ENCODE measurements around the gene PNLIPRP3. TPM values are rescaled to one million over a fixed set of nuclear protein-coding genes. Genes with fewer than 3 reads are reported as not detected.
"Not testable (repeated sequence)": the region's sequence is repeated elsewhere in the genome, so short reads cannot be mapped to it uniquely, and the experiment has no call there.

The PNLIPRP3 gene
- not detected in 2 replicates for total RNA-seq

DNA sequence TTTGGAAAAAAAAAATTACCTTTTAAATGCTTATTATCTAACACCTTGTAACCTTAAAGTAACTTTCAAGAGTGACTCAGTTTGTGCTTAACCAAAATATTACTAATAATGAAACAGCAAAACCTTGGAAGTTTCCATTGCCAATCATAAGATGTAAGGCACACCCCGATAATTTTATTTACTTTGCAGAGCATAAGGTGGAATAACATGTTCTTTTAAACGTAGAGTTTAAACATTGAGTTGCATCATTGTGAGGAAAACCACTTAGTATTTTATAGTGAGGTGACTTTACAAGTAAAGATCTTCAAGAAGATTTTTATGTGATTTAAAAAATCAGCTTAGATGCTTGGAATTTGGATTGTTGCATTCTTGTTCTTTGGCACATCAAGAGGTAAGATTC is at the start of gene PNLIPRP3:
Gene PNLIPRP3, plus strand, starts transcription at position 177 of the 400 bp plus-strand sequence. Its CDS starts 166 bp downstream, at position 343.
- intact Hi-C loops (cut with micrococcal nuclease), result no loop called here

DNA sequence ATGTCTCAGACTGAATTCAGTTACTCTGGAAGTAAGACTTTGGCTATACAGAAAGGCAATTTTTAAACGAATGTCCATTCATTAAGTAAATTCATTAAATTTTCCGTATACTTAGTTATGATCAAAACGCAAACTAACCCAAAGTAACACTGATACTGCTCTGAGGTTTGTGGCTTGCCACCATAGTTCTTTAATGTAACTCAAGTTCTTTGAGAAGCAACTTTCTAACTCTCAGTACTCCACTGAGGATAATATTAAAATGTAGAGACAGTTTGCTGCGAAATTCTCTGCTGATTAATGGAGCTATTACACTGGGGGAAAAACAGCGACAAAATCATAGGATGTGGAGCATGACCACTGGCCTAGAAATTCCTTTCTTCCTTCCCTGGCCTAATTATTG is 45.4 kb upstream of the PNLIPRP3 start:
- intact Hi-C loops (cut with micrococcal nuclease), result no loop called here

DNA sequence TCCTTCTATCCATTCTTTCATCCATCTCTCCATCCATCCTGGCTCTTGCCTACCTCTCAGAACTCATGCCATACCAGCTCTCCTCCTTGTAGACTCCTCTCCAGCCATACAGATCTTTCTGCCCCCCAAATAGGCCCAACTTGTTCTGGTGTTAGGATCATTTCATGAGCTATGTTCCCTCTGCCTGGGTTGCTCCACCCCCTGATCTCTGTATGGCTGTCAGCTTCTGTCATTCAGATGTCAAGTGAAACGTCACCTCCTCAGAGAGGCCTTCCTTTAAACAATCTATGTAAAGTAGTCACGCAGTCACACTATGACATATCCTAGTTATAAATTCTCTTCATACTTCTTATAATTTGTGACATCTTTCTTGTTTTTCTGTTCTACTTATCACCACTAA is 42.3 kb upstream of the PNLIPRP3 start:
- intact Hi-C loops (cut with micrococcal nuclease), result no loop called here

DNA sequence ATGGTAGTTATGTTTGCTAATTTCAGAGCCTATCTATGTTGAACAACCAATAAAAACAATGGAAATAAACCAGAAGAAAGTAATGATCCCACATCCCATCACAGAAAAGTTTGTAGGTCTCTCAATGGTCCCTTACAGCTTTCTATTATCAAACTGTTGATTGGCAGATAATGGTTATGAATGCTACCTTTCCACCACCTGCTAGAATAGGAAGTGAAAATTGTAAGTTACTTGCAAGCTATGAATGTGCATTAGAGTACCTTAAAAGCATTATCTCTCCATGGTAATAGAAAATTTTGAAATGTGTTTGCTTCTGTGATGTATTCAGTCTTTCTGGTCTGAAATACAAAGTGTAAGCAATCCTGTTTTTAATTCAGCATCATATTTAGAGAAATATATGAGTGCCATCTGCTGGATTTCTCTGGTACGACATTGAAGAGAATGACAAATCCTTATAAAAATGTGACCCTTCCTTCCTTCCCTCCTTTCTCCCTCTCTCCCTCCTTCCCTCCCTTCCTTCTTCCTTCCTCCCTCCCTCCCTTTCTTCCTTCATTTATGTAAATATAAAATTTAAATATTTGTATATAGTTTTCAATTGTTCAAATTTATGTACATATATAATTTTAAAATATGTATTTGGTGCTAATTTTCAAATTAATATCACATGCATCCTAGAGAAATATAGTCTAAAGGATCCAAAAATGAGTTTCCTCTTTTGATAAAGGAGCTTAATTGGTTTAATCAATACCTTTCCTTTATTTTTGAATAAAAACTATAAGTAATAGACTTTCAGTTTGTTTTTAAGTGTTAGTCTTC is 41.4 kb upstream of the PNLIPRP3 start:
- intact Hi-C loops (cut with micrococcal nuclease), result loop anchor here (1.0 kb wide), 1 partner anchor 680 kb away; no protein-coding TSS in a partner anchor

DNA sequence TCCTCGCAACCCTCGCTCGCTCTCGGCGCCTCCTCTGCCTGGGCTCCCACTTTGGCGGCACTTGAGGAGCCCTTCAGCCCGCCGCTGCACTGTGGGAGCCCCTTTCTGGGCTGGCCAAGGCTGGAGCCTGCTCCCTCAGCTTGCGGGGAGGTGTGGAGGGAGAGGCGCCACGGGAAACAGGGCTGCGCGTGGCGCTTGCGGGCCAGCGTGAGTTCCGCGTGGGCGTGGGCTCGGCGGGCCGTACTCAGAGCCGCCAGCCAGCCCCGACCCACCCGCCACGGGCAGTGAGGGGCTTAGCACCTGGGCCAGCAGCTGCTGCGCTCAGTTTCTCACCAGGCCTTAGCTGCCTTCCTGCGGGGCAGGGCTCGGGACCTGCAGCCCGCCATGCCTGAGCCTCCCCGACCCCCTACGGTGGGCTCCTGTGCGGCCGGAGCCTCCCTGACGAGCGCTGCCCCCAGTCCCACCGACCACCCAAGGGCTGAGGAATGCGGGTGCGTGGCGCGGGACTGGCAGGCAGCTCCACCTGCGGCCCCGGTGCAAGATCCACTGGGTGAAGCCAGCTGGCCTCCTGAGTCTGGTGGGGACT is 34.3 kb upstream of the PNLIPRP3 start:
- intact Hi-C loops (cut with micrococcal nuclease), result not testable (repeated sequence)

DNA sequence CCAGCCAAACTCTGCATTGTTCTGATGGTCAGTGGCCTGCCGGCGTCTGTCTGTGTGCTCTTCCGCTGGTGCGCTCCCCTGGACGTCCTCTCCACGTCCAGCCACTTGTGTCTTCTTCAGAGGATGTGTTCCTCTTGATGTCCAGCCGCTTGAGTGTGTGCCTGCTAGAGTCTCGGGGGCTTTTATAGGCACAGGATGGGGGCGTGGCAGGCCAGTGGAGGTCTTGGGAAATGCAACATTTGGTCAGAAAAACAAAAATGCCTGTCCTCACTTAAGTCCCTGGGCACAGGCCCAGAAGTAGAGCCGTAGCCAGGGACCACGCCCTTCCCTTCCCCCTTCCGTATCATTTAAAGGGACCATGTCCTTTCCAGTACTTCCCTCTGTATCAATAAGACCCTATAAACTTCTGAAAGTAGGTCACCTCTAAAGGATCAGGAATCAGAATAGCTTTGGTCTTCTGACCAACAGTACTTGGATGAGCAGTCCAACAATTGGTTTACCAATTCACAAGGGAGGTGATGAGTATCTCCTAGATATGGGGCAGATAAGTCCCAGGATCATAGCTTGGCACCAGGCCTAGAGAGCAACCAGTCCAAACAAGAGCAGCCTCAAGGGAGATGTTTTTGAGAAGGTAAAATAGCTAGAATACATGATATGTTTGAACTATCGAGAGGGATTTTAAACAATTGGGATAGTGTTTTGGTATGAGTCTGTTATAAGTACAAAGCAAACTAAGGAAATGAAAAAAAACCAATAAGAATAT is 32.2 kb upstream of the PNLIPRP3 start:
- intact Hi-C loops (cut with micrococcal nuclease), result no loop called here

DNA sequence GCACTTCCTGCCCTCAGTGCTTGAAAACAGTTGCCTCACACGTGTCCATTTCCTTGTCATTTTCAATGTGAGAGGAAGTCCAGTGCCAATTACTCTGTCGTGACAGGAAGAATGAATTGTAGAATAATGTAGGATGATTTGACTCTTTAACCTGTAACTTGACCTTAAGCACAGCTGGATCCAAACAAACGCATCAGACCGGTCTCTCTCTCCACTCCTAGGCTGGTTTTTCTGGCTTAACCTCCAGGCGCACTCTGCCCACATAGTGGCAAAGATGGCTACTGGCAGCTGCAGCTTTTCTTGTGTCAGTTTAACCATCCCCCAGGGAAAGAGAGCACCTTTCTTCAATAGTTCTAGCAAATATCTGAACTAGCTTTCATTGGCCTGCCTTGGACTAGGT is 29.4 kb upstream of the PNLIPRP3 start:
- intact Hi-C loops (cut with micrococcal nuclease), result no loop called here

DNA sequence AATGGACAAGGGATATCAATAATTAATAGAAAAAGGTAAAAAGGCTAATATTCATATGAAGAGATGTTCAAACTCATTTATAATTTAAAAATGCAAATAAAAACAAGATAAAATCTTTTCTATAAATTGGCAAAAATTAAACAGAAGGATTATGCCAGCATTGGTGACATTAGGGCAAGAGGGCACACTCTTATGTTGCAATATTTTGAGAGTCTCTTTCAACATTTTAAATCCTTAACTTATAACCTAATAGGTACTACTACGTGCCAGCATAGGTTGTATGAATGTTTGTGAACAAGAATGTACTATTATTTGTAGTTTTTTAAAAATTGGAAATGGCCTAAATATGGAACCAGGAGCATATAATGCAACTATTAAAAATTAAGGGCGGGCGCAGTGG is 24.8 kb upstream of the PNLIPRP3 start:
- intact Hi-C loops (cut with micrococcal nuclease), result no loop called here

DNA sequence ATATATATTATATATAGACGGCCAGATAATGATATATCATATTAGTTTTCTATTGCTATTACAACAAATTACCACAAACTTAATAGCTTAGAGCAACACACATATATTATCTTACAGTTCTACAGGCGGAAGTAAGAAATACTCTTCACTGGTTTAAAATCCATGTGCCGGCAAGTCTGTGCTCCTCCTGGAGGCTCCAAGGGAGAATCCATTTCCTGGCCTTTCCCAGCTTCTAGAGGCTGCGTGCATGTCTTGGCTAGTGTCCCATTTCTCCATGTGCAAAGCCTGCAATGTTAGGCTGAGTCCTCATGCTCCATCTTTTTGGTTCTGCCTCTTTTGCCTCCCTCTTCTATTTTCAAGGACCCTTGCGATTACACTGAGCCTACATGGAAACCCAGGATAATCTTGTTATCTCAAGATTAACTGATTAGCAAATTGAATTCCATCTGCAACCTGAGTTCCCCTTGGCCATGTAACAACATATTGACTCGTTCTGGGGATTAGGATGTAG is 23.9 kb upstream of the PNLIPRP3 start:
- intact Hi-C loops (cut with micrococcal nuclease), result no loop called here

DNA sequence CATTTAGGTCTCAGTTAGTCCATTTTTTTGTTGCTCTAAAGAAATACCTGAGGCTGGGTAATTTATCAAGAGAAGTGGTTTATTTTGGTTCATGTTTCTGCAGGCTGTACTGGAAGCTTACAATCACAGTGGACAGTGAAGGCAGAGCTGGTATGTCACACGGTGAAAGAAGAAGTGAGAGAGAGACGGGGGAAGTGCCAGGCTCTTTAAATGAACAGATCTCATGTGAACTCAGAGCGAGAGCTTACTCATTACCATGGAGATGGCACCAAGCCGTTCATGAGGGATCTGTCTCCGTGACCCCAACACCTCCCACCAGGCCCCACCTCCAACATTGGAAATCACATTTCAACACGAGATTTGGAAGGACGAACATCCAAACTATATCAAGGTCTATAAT is 18.9 kb upstream of the PNLIPRP3 start:
- intact Hi-C loops (cut with micrococcal nuclease), result no loop called here

DNA sequence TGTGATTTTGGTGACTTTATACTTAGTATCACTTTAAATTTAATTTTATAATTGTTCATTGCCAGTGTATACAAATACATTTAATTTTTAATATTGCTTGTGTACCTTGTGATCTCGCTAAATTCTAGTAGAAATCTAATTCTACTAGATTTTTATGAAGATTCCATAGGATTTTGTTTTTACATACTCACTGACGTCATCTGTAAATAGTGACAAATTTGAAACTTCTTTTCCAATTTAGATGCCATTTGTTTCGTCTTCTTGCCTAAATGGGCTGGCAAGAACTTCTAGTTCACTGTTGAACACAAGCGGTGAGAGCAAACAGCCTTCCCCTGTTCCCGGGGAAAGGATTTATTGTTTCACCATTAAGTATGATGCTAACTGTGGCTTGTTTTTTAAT is 17.3 kb upstream of the PNLIPRP3 start:
- intact Hi-C loops (cut with micrococcal nuclease), result no loop called here

DNA sequence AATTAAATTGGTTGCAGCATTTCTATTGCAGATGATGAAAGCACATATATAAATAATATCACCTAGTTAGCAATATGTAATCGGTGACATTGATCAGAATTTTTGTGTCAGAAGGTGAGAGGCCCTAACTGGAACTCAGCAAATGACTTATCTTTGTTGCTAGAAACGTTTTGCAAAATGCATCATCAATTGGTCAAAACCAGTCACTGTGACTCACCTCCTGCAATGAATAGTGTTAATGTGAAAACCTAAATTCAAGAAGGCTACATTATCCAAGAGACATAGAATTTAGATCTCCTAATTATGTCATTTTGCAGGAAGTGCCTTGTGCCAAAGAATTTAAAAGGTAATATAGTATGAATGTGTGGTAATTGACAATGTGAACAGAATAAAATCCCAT is 9.8 kb upstream of the PNLIPRP3 start:
- intact Hi-C loops (cut with micrococcal nuclease), result no loop called here

DNA sequence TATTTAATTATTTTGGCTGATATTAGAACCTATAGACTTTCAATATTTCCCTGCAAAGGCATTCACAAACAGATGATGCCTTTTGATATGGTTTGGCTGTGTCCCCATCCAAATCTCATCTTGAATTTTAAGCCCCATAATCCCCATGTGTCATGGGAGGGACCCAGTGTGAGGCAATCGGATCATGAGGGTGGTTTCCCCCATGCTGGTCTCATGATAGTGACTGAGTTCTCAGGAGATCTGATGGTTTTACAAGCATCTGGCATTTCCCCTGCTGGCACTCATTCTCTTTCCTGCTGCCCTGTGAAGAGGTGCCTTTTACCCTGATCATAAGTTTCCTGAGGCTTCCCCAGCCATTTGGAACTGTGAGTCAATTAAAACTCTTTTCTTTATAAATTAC is 9.3 kb upstream of the PNLIPRP3 start:
- intact Hi-C loops (cut with micrococcal nuclease), result no loop called here

DNA sequence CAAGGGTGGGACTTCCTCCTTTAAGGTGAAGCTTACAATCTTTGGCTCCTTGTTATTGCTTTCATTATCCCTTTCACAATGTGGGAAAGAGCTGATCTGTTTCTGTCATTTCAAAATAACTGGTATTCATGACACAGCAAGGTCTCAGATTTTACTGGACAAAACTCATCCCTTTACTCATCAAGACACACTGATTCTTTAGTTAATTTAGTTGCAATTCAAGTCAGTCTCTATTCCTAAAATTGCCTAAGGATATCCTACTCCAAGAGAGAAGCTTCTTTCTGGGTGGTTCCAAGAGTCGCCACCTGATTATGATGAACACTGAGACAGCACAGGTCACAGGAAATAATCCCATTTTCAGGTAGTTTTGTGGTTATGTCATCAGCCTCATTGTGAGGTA is 5.8 kb upstream of the PNLIPRP3 start:
- intact Hi-C loops (cut with micrococcal nuclease), result no loop called here

DNA sequence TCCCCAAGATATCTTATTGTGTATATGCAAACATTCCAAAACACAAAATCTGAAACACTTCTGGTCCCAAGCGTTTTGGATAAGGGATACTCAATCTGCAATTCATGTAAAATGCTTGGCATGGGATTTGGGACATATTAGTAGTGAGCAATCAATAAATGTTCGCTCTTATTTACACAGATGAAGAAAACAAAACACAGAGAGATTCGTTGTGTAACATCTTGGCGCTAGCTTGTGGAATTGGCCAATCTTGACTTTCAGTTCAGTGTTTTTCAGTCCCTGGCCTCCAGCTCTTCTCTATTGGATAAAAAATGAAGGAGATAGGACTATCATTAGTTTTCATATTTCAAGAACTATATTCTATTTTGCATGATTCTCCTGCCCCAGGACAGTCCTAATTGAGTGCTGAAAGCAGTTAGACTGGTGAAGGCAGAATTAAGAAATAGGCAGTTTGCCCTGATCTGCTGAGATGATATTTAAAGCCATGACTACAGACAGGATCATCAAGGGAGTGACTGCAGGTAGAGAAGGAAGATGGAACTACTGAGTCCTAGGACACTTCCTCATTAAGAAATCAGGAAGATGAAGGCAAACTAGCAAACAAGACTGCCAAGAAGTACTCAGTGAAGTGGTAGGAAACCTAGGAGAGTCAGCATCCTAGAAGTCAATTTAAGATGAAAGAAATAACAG is 1.8 kb downstream of the PNLIPRP3 start:
- intact Hi-C loops (cut with micrococcal nuclease), result no loop called here

DNA sequence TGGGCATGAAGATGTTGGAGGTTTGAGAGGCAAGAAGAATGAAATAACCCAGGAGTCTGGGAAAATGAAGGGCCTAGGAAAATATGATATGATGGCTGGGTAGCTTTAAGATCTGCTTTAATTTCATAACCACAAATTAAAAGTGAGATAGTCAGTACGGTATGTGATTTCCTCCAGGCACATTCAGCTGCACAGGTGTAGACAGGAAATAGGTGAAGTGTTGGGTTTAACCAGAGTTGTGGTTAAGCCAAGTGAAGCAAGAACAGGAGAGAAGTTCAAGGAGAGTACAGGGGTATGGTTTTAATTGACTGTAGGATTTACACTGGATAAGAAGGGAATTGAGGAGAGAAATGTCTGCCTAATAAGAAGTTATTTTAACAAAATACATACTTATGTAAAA is 2.6 kb downstream of the PNLIPRP3 start:
- intact Hi-C loops (cut with micrococcal nuclease), result no loop called here

DNA sequence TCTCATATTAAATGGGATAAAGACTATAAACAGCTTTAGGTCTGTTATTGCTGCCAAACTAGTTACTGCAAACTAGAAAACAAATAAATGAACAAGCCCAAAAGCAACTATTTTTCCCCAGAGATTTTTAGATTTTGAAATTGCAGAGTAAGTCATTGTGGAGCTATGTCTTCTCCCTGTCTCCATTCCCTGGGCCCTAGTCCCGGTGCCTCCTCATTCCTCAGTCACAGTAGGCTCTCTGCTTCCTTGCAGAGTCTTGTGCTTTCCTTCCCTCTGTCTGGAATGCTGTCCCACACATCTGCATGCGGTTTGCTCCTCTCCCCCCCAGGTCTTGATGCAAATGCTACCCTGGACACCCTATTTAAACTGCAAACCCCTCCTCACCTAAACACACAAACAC is 4.0 kb downstream of the PNLIPRP3 start:
- intact Hi-C loops (cut with micrococcal nuclease), result no loop called here

DNA sequence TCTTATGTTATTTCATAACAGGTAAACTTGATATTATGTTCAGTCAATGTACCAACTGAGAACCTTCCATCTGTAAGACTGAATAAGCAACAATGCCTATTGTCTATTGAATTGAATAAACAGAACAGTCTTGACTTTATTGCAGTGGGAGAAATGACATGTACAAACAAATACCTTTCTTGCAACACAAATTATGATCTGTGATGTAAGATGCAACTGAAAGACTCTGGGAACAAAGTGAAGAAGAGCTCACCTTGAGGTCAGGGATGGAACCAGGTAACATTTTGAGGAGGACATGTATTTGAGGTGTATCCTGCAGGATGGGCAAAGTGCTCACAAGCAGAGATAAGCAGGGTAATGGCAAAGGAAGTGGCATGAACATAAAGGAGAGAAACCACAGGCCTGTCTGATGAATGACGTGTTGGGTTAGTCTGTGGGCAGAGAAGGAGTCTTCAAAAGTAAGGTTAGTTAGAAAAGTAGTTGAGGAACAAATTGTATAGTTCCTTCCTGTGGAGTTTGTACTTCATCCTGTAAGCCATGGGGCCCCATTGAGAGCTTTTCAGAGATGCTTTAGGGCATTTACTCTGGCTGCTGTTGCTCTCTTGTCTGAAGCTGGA is 9.5 kb downstream of the PNLIPRP3 start:
- intact Hi-C loops (cut with micrococcal nuclease), result no loop called here

DNA sequence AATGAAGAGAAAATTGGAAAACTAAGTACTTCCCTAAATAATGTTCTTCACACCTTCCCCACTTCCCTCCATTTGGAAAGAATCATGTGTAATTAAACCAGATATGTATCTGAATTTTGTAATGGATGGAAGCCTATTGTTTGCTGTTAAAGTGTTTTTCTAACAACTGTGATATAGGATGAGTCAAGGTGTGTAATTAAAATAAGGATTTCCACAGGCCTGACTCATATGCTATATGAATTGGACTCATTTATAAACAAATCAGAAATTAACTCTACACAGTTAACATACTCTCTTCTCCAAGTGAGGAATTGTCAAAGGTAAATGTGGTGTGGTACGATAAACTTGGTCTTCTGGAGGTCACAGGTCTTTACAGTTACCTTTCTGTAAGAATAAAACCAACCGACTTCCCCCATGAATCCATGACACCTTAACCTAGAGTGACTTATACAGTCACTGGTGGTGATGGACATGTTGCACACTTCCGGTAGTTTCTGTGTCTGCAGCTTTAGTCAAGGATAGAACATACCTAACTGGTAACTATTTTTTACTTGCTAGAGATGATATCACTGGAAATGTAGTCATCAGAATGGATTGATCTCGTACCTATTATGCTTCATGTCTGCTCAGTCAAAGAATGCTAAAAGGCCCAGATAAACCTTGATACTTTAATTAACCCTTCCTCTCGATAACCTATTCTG is 12.8 kb downstream of the PNLIPRP3 start:
- intact Hi-C loops (cut with micrococcal nuclease), result no loop called here

DNA sequence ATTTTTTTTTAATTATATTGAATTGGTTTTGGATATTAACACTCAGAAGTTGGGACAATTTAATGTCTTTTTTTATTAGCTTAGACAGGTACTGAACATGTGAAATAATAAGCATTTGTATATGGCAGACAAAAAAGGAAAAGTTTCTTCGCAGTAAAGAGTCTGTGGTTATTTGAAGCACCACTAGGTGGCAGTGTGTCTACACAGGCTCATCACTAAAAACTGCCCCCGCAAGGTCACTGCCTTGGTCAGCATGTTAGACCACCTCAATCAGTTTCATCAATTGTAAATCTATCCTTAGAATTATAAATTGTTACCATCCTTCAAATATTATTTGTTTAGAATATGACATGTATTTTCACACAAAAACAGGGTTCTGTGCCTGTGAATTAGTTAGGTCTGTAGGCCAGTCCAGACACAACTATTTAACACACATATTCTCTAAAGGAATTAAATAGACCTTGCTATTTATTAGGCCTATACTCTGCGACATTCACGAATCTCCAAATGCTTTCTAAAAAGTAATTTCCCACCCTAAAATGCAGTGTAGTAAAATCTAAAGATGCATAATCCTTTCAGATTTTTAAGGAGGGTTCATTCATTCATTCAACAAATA is 17.0 kb downstream of the PNLIPRP3 start:
- intact Hi-C loops (cut with micrococcal nuclease), result loop anchor here (1.0 kb wide), 1 partner anchor 46 kb away; no protein-coding TSS in a partner anchor
